Stimulated activated naive CD8-positive, alpha-beta T cell treated with anti-CD3 and anti-CD28 coated beads, Interleukin-15, Interleukin-2, amounts not matched to agents 100 U/mL and 50 U/mL, for 24 hours (primary cell): ENCODE measurements around the gene PCDHA9.
A peak's percentile ranks its signal among the peaks of the same experiment; 100 is the strongest.
"Not testable (repeated sequence)": the region's sequence is repeated elsewhere in the genome, so short reads cannot be mapped to it uniquely, and the experiment has no call there.

Experiments used
- ATAC-seq: fragments of 150-1000 bp; cut with Tn5 transposase; one replicate; pipeline ENCODE4 v1.10.0; 2021
- DNase-seq: peaks from one replicate; pipeline ENCODE4 v3.0.0; 2021

The PCDHA9 gene

GRCh38 chr5:140835622-140836510 lies 12.3 kb upstream of the PCDHA9 start:
- DNase-seq (no peak), ATAC-seq (no peak)

DNA sequence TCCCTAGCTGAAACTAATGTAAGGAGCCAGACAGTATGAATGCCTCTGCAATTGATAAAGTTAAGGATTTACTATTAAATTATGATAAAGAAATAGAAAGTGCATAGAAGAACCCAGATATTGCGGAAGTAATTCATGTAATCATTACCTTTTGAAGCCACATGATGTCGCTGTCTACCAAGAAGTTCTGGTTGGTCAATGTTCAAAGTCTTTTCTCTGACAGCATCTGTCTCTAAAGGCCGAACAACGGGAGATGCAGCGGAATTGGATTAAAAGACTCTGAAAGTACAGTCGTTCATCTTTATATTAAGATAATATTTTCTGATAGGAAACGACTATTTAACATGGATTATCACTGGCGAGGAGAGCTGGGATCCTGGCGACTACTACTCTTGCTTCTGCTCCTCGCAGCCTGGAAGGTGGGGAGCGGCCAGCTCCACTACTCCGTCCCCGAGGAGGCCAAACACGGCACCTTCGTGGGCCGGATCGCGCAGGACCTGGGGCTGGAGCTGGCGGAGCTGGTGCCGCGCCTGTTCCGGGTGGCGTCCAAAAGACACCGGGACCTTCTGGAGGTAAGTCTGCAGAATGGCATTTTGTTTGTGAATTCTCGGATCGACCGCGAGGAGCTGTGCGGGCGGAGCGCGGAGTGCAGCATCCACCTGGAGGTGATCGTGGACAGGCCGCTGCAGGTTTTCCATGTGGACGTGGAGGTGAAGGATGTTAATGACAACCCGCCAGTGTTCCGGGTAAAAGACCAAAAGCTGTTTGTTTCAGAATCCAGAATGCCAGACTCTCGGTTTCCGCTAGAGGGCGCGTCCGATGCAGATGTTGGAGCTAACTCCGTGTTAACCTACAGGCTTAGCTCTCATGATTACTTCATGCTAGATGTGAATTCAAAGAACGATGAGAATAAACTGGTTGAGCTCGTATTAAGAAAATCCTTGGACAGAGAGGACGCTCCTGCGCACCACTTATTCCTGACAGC lies 6.9 kb upstream of the PCDHA9 start, which contains the start of gene PCDHA8:
PCDHA8 (plus strand) TSS at position 210 of the 985 bp plus-strand sequence; CDS start at position 345, 135 bp downstream.
- no peak for ATAC-seq

DNA sequence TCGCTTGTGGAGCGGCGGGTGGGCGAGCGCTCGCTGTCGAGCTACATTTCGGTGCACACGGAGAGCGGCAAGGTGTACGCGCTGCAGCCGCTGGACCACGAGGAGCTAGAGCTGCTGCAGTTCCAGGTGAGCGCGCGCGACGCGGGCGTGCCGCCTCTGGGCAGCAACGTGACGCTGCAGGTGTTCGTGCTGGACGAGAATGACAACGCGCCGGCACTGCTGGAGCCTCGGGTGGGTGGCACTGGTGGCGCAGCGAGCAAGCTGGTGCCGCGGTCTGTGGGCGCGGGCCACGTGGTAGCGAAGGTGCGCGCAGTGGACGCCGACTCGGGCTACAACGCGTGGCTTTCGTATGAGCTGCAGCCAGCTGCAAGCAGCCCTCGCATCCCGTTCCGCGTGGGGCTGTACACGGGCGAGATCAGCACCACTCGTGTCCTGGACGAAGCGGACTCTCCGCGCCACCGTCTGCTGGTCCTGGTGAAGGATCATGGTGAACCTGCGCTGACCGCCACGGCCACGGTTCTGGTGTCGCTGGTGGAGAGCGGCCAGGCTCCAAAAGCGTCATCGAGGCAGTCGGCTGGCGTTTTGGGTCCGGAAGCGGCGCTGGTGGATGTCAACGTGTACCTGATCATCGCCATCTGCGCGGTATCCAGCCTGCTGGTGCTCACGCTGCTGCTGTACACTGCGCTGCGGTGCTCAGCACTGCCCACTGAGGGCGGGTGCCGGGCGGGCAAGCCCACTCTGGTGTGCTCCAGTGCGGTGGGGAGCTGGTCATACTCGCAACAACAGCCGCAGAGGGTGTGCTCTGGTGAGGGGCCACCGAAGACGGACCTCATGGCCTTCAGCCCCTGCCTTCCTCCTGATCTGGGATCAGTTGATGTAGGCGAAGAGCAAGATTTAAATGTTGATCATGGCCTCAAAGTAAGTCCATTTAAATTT lies 5.1 kb upstream of the PCDHA9 start:
- ATAC-seq (no peak), DNase-seq (no peak)

More for the DNA sequence above, 6.9 kb upstream of the PCDHA9 start, which contains the start of gene PCDHA8:
- peak; percentile 20 for DNase-seq

GRCh38 chr5:140849831-140850634 lies 1.9 kb downstream of the PCDHA9 start:
- ATAC-seq, DNase-seq: not testable (repeated sequence)

DNA sequence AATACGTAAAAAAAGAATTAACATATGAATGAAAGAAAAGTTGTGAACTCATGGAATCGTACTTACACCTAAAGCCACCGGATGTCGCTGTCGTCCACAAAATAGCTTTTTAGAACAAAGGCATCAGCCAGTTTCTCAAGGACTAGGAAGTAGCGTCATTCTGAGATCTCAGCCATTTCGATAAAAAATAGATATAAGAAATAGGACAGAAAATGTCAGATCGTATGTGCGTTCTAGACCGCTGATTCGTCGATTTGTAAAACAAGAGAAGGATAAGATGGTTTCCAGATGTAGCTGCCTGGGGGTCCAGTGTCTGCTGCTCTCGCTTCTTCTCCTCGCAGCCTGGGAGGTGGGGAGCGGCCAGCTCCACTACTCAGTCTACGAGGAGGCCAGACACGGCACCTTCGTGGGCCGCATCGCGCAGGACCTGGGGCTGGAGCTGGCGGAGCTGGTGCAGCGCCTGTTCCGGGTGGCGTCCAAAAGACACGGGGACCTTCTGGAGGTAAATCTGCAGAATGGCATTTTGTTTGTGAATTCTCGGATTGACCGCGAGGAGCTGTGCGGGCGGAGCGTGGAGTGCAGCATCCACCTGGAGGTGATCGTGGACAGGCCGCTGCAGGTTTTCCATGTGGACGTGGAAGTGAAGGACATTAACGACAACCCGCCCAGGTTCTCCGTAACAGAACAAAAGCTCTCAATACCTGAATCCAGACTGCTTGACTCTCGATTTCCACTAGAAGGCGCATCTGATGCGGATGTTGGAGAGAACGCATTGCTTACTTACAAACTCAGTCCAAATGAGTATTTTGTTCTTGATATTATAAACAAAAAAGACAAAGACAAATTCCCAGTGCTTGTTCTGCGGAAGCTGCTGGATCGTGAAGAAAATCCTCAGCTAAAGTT lies 7.8 kb downstream of the PCDHA9 start, which contains the start of gene PCDHA10:
PCDHA10 (plus strand) TSS at position 126 of the 903 bp plus-strand sequence; CDS start at position 278, 152 bp downstream.
- ATAC-seq (no peak), DNase-seq (no peak)

DNA sequence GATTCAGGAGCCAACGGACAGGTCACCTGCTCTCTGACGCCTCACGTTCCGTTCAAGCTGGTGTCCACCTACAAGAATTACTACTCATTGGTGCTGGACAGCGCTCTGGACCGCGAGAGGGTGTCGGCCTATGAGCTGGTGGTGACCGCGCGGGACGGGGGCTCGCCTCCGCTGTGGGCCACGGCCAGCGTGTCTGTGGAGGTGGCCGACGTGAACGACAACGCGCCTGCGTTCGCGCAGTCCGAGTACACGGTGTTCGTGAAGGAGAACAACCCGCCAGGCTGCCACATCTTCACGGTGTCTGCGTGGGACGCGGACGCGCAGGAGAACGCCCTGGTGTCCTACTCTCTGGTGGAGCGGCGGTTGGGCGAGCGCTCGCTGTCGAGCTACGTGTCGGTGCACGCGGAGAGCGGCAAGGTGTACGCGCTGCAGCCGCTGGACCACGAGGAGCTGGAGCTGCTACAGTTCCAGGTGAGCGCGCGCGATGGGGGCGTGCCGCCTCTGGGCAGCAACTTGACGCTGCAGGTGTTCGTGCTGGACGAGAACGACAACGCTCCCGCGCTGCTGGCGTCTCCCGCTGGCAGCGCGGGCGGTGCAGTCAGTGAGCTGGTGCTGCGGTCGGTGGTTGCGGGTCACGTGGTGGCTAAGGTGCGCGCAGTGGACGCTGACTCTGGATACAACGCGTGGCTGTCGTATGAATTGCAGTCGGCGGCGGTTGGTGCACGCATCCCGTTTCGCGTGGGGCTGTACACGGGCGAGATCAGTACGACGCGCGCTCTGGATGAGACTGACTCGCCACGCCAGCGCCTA lies 9.2 kb downstream of the PCDHA9 start:
- no peak for ATAC-seq
- DNase-seq, result no peak

DNA sequence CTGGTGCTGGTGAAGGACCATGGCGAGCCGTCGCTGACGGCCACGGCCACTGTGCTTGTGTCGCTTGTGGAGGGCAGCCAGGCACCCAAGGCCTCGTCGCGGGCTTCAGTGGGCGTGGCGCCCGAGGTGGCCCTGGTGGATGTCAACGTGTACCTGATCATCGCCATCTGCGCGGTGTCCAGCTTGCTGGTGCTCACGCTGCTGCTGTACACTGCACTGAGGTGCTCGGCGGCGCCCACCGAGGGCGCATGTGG lies 9.7 kb downstream of the PCDHA9 start:
- ATAC-seq (no peak), DNase-seq (no peak)

- no peak for DNase-seq
- ATAC-seq, result no peak
These were observed 14.5 kb downstream of the PCDHA9 start for GRCh38 chr5:140862441-140863295.

GRCh38 chr5:140868721-140869554 lies 20.8 kb downstream of the PCDHA9 start, which contains the start of gene PCDHA11:
Gene PCDHA11, plus strand, starts transcription at chr5:140868957. Its CDS starts 147 bp downstream, at chr5:140869104.
- ATAC-seq, result no peak
- no peak for DNase-seq

GRCh38 chr5:140869555-140869886 lies 21.3 kb downstream of the PCDHA9 start:
- DNase-seq (no peak), ATAC-seq (no peak)

GRCh38 chr5:140870221-140871201 lies 22.3 kb downstream of the PCDHA9 start:
- ATAC-seq, result no peak
- no peak for DNase-seq

DNA sequence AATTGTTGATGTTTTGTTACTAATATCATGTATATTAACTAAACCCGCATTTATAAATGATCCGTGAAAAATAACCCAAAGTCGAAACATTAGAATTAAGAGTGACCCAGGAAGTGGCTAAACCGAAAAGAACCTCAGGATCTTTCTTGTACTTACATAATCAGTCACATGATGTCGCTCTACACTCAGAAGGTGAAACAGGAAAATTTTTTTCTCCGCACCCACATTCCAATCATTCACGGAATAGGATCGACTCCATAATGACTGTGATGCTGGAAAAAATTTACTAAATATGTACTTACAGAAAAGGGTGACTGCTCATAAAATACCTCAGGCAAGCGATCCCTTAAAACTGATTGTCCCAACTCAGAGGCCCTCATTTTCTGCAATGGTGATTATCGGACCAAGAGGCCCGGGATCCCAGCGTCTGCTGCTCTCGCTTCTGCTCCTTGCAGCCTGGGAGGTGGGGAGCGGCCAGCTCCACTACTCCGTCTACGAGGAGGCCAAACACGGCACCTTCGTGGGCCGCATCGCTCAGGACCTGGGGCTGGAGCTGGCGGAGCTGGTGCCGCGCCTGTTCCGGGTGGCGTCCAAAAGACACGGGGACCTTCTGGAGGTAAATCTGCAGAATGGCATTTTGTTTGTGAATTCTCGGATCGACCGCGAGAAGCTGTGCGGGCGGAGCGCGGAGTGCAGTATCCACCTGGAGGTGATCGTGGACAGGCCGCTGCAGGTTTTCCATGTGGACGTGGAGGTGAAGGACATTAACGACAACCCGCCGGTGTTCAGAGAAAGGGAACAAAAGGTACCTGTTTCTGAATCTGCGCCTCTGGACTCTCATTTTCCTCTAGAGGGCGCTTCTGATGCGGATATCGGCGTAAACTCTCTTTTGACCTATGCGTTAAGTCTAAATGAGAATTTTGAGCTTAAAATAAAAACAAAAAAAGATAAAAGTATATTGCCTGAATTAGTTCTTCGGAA lies 27.2 kb downstream of the PCDHA9 start, which contains the start of gene PCDHA12:
PCDHA12 (plus strand) TSS at position 224 of the 981 bp plus-strand sequence; CDS start at position 389, 165 bp downstream.
- no peak for DNase-seq
- no peak for ATAC-seq

GRCh38 chr5:140876541-140877261 lies 28.5 kb downstream of the PCDHA9 start:
- not testable (repeated sequence) for ATAC-seq, DNase-seq

- DNase-seq (no peak), ATAC-seq (no peak)
These were observed 29.0 kb downstream of the PCDHA9 start for GRCh38 chr5:140877262-140877581.
